ENCODE results near the gene PTPRM.

GRCh38 chr18:7605705-7606104, 38.6 kb downstream of the PTPRM start:
- TF ChIP-seq, protein P1, sequence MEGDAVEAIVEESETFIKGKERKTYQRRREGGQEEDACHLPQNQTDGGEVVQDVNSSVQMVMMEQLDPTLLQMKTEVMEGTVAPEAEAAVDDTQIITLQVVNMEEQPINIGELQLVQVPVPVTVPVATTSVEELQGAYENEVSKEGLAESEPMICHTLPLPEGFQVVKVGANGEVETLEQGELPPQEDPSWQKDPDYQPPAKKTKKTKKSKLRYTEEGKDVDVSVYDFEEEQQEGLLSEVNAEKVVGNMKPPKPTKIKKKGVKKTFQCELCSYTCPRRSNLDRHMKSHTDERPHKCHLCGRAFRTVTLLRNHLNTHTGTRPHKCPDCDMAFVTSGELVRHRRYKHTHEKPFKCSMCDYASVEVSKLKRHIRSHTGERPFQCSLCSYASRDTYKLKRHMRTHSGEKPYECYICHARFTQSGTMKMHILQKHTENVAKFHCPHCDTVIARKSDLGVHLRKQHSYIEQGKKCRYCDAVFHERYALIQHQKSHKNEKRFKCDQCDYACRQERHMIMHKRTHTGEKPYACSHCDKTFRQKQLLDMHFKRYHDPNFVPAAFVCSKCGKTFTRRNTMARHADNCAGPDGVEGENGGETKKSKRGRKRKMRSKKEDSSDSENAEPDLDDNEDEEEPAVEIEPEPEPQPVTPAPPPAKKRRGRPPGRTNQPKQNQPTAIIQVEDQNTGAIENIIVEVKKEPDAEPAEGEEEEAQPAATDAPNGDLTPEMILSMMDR (IDR thresholded peaks at IDR 0.05): no peak
- TF ChIP-seq POLR2AphosphoS5 (IDR thresholded peaks at IDR 0.05; ENCODE audit: low read depth, low read length): no peak
- TF ChIP-seq SIN3A (IDR thresholded peaks at IDR 0.05; ENCODE audit: borderline replicate concordance, insufficient read depth, low read depth, low read length): no peak
- TF ChIP-seq, protein P2, sequence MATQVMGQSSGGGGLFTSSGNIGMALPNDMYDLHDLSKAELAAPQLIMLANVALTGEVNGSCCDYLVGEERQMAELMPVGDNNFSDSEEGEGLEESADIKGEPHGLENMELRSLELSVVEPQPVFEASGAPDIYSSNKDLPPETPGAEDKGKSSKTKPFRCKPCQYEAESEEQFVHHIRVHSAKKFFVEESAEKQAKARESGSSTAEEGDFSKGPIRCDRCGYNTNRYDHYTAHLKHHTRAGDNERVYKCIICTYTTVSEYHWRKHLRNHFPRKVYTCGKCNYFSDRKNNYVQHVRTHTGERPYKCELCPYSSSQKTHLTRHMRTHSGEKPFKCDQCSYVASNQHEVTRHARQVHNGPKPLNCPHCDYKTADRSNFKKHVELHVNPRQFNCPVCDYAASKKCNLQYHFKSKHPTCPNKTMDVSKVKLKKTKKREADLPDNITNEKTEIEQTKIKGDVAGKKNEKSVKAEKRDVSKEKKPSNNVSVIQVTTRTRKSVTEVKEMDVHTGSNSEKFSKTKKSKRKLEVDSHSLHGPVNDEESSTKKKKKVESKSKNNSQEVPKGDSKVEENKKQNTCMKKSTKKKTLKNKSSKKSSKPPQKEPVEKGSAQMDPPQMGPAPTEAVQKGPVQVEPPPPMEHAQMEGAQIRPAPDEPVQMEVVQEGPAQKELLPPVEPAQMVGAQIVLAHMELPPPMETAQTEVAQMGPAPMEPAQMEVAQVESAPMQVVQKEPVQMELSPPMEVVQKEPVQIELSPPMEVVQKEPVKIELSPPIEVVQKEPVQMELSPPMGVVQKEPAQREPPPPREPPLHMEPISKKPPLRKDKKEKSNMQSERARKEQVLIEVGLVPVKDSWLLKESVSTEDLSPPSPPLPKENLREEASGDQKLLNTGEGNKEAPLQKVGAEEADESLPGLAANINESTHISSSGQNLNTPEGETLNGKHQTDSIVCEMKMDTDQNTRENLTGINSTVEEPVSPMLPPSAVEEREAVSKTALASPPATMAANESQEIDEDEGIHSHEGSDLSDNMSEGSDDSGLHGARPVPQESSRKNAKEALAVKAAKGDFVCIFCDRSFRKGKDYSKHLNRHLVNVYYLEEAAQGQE (IDR thresholded peaks at IDR 0.05; ENCODE audit: insufficient read depth in 1 of 2, low read depth in 2 of 2, low read length in 1 of 2): no peak

All from Panc1 (cell line).